ENCODE measurements around the gene CCDC13.

DNA sequence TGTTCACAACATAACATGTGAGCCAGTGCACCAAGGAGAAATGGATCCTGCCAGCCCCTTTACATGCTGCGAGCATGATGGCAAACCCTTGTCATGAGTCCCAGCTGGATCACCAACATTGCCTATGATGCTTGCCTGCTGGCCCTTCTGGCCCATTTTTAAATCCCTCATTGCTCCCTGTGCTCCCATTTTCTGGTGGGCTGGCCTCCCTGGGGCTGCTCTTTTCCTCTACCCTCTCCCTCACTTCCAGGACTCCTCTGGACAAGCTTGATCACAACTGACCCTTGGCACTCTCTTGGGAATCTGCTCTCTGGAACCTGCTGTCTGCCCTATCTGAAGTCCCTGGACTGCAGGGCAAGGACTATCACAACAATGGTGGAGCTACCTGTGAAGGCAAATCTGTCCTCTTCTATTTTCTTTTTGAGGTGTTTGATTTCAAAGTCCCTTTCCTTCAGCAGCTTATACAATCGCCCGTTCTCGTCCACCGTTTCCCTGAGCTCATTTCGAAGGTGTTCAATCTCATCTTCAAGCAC, 16.3 kb downstream of the CCDC13 start:
- TF ChIP-seq CTCF (IDR thresholded peaks at IDR 0.05; ENCODE audit: low read depth, low read length, poor library complexity, severe bottlenecking) (no peak), EZH2phosphoT487 (IDR thresholded peaks at IDR 0.05; ENCODE audit: borderline replicate concordance, low read length) (no peak)

Measured in DOHH2 (cell line).